Naive thymus-derived CD4-positive, alpha-beta T cell (primary cell): ENCODE results near the gene SMCHD1. TPM values are rescaled to one million over a fixed set of nuclear protein-coding genes. Genes with fewer than 3 reads are reported as not detected.
"Not testable (repeated sequence)": the region's sequence is repeated elsewhere in the genome, so short reads cannot be mapped to it uniquely, and the experiment has no call there.

ENCODE experiments used
- ATAC-seq: fragments of 150-1000 bp; cut with Tn5 transposase; 2 replicates; pipeline ENCODE4 v1.10.0; 2021; ENCODE audit warnings: mild to moderate bottlenecking, moderate library complexity
- CTCF ChIA-PET: fragments of 350-600 bp; sonication (Branson Sonifier 250); formaldehyde crosslinking; loops from one replicate; lab custom pipeline; 2021; ENCODE audit warnings: antibody characterized with exemption; lab: Charles Lee
- POLR2A ChIA-PET: fragments of 350-600 bp; sonication (Branson Sonifier 250); formaldehyde crosslinking; loops from one replicate; lab custom pipeline; 2021; ENCODE audit warnings: antibody characterized with exemption, inconsistent platforms; lab: Charles Lee
- DNase-seq, 9 donors: peaks; one replicate each; pipeline versions ENCODE4 v3.0.0 to v3.0.0-alpha.2; 2020 to 2022; ENCODE audit warnings: mixed read lengths in 1 of 9
- H3K27ac ChIP-seq: one replicate; pipeline ENCODE4 v1.7.0; 2013; ENCODE audit warnings: mild to moderate bottlenecking, low read depth, low read length, moderate library complexity
- H3K27me3 ChIP-seq, 2 donors: one replicate each; pipeline ENCODE4 v1.7.0; 2013; ENCODE audit warnings: low read length in 2 of 2, mild to moderate bottlenecking in 2 of 2, moderate library complexity in 2 of 2; ENCODE audit not compliant: control insufficient read depth in 2 of 2, insufficient read depth in 2 of 2
- H3K36me3 ChIP-seq, 3 experiments: 1 replicate in 2 of 3; 2 replicates in 1 of 3; pipeline ENCODE4 v1.7.0; 2013; ENCODE audit warnings: low read length in 3 of 3, mild to moderate bottlenecking in 3 of 3, moderate library complexity in 1 of 3; ENCODE audit not compliant: insufficient read depth in 3 of 3, control insufficient read depth in 2 of 3
- H3K4me1 ChIP-seq, 2 donors: one replicate each; pipeline ENCODE4 v1.7.0; 2013; ENCODE audit warnings: low read length in 2 of 2, mild to moderate bottlenecking in 2 of 2, moderate library complexity in 1 of 2; ENCODE audit not compliant: control insufficient read depth in 2 of 2, insufficient read depth in 2 of 2
- H3K4me3 ChIP-seq: 2 replicates; pipeline ENCODE4 v1.7.0; 2013; ENCODE audit warnings: mild to moderate bottlenecking, low read length
- H3K9me3 ChIP-seq, 3 experiments: 1 replicate in 2 of 3; 2 replicates in 1 of 3; pipeline ENCODE4 v1.7.0; 2013; ENCODE audit warnings: low read length in 3 of 3; ENCODE audit not compliant: control insufficient read depth in 2 of 3
- H3K27ac Mint-ChIP-seq, 9 donors: one replicate each; pipeline ENCODE4 v1.8.0; 2020 to 2022; ENCODE audit warnings: mixed read lengths in 9 of 9, mild to moderate bottlenecking in 8 of 9, moderate library complexity in 5 of 9, inconsistent platforms in 2 of 9
- H3K27me3 Mint-ChIP-seq, 5 donors: one replicate each; pipeline ENCODE4 v1.8.0; 2021 to 2022; ENCODE audit warnings: mixed read lengths in 5 of 5, mild to moderate bottlenecking in 1 of 5
- H3K36me3 Mint-ChIP-seq, 5 donors: one replicate each; pipeline ENCODE4 v1.8.0; 2020 to 2022; ENCODE audit warnings: mixed read lengths in 5 of 5, mild to moderate bottlenecking in 3 of 5, inconsistent platforms in 1 of 5
- H3K4me1 Mint-ChIP-seq, 7 donors: one replicate each; pipeline ENCODE4 v1.8.0; 2020 to 2022; ENCODE audit warnings: mixed read lengths in 7 of 7, mild to moderate bottlenecking in 3 of 7, inconsistent platforms in 1 of 7
- H3K4me3 Mint-ChIP-seq, 10 donors: one replicate each; pipeline ENCODE4 v1.8.0; 2020 to 2022; ENCODE audit warnings: mild to moderate bottlenecking in 10 of 10, mixed read lengths in 10 of 10, moderate library complexity in 6 of 10, inconsistent platforms in 2 of 10
- H3K9me3 Mint-ChIP-seq, 11 donors: one replicate each; pipeline ENCODE4 v1.8.0; 2020 to 2022; ENCODE audit warnings: mixed read lengths in 11 of 11, mild to moderate bottlenecking in 4 of 11, inconsistent platforms in 1 of 11, moderate library complexity in 1 of 11
- intact Hi-C, 2 donors: fragments of 100-400 bp; cut with micrococcal nuclease; formaldehyde crosslinking; loops; one replicate each; pipeline ENCODE4 v1.15.1; 2023
- polyA plus RNA-seq, 2 donors: library from polyadenylated mRNA; unstranded; fragments of 300-500 nt; fragmentation: Illumina TruSeq; gene quantifications; one replicate each; pipeline ENCODE4 v1.2.3, GENCODE V29; 2021
- total RNA-seq, 6 experiments: library from RNA in 5 of 6; stranded (reverse) in 5 of 6; gene quantifications; 1 replicate in 5 of 6; 2 replicates in 1 of 6; pipeline ENCODE4 v1.2.3 and lab custom pipeline; 2021 to 2026

The SMCHD1 gene
- total and polyA plus RNA-seq, 7 experiments from 2014 or later = 41.4 to 305 (median 234) TPM

DNA sequence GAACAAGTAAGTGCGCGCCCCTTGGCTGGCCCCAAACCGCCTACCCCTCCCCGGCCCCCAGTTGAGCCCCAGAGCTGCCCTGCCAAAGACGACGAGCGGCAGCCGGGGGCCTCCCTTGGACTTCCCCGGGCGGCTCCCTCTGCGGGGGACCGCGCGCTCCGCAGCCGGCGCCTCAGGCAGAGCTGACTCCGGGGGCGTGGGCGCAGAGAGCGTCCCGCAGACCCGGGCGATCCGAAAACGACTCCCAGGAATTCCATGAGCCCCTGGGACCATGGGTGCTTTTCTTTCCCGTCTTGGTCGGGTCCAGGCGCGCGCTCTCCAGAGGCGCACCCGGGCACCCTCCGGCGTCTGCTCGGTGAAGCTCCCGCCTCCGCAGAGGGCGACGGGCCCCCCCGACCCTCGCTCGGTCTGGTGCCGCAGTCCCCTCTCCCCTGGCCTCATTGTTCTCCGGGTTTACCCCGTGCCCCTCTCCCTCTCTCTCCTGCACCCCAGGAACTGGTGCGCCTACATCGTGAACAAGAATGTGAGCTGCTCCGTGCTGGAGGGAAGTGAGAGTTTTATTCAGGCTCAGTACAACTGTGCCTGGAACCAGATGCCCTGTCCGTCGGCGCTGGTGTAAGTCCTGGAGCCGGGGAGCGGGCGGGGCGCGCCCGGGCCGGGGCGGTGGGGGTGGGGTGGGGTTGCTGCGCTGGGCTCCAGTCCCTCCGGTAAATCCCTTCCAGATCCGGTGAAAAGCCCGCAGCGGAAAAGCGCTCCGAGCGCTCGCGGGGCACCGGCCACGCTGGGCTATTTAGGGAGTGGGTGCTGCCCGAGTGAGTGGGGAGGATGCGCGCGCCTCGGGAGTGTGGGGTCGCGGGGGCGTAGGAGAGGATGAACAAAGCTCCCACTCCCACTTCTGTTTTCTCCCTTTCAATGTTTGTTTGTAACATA, 192.1 kb downstream of the SMCHD1 start:
- DNase-seq (peak in 6 of 9 donors; percentile 6 to 69 (median 17)), ATAC-seq (peak; percentile 44)
- Mint-ChIP-seq H3K27ac (peak overlapping the region in 1 of 9 donors; percentile 38), H3K36me3 (peaks cover 0 to 8% (median 0%) of the 10 kb centered on the region in 5 donors), H3K4me1 (peaks cover 17 to 28% (median 21%) of the 10 kb centered on the region in 7 donors), H3K4me3 (peak overlapping the region; percentile 81 to 93 (median 88)), H3K27me3 (peaks cover 19 to 59% (median 51%) of the 10 kb centered on the region in 5 donors), H3K9me3 (peaks cover 0 to 5% (median 0%) of the 10 kb centered on the region in 11 donors)
- ChIA-PET POLR2A (no interaction called here), CTCF (no interaction called here)
- Histone ChIP-seq H3K27ac (no peak overlapping the region), H3K27me3 (peaks cover 10 to 15% of the 10 kb centered on the region in 2 donors), H3K36me3 (no peaks in the 10 kb centered on the region), H3K9me3 (no peaks in the 10 kb centered on the region), H3K4me1 (peaks cover 0 to 12% of the 10 kb centered on the region in 2 donors), H3K4me3 (peak overlapping the region; percentile 45)
- intact Hi-C loops = loop anchor here (2.0 to 5.0 kb wide), 3 partner anchors 40 to 59 kb away; no protein-coding TSS in a partner anchor

DNA sequence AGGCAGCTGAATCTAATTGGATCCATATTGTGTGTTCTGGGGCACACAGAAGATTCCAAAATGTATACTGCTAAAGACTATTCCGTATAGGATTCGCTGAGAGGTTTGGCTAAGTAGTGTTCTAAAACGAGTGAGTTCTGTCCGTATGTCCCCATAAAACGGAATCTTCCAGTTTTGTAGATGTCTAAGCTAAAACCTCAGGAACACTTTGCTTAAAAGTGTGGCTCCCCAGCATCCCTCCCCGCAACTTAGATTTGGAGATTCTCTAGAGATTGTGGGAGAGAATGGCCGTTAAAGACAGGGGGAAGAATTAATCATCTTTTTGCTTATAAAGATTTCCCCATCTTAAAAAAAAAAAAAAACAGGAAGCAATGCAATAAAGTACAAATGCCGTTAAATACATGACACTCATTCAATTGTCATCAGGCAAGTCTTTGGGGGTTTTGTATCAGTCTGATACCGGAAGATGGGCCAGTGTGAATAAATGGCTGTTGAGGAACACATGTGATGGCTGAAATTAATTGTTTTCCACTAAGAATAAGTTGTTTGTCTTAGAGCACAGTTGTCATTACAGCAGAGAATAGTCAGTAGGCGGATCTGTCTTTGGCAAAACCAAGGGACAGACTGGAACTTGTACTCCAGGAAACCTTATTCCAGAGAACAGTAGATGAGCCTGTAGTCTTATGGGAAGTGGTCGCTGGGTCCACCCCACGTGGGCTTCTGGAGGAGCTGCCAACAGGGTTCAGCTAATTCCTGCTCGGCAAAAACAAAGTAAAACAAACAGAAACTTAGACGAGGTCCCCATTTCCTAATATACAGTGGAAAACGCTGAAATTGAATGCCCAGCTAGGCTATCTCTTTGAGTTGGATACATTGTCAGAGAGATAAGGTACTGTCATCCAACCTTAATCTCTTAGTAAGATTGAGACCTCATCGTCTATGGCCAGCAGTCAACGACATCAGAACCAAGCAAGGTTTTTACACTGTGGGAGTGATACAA, 193.0 kb downstream of the SMCHD1 start:
- peaks cover 19 to 59% (median 51%) of the 10 kb centered on the region in 5 donors for H3K27me3 Mint-ChIP-seq
- Histone ChIP-seq H3K9me3 (no peaks in the 10 kb centered on the region), H3K36me3 (no peaks in the 10 kb centered on the region), H3K4me1 (peaks cover 0 to 12% of the 10 kb centered on the region in 2 donors), H3K27me3 (peaks cover 10 to 15% of the 10 kb centered on the region in 2 donors), H3K27ac (no peak overlapping the region), H3K4me3 (peak overlapping the region; percentile 8)
- DNase-seq (no peak), ATAC-seq (no peak)
- peak overlapping the region; percentile 76 to 93 (median 86) for H3K4me3 Mint-ChIP-seq
- intact Hi-C loops = loop anchor here (2.0 to 5.0 kb wide), 3 partner anchors 41 to 58 kb away; no protein-coding TSS in a partner anchor
- peaks cover 0 to 5% (median 0%) of the 10 kb centered on the region in 11 donors for H3K9me3 Mint-ChIP-seq
- peaks cover 0 to 8% (median 0%) of the 10 kb centered on the region in 5 donors for H3K36me3 Mint-ChIP-seq
- peaks cover 17 to 26% (median 21%) of the 10 kb centered on the region in 7 donors for H3K4me1 Mint-ChIP-seq
- CTCF ChIA-PET = no interaction called here
- peak overlapping the region in 1 of 9 donors; percentile 10 for H3K27ac Mint-ChIP-seq
- POLR2A ChIA-PET = interaction anchor here (0.5 to 1.3 kb wide), 2 partner anchors 23 to 152 kb away, joined by 5 read pairs; no protein-coding TSS in a partner anchor

DNA sequence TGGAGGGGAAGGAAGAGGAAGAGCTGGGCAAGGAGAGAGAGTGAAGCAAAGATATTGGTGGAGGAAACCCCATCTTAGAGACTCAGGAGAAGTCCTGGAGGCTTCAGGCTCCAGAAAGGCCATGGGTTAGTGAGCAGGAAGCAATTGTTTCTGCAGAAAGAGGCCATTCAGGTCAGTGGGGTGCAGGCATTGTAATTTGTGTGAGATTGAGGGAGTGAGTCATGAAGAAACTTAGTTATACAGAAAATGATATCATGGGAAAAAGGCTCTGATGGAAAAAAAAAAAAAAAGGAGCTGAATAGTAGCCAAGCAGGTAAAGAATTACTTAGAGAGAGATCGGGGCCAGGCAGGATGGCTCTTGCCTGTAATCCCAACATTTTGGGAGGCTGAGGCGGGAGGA, 195.3 kb downstream of the SMCHD1 start:
- no peak overlapping the region for H3K4me3 ChIP-seq
- Mint-ChIP-seq H3K27ac (no peak overlapping the region), H3K4me1 (peaks cover 17 to 29% (median 24%) of the 10 kb centered on the region in 7 donors), H3K27me3 (peaks cover 19 to 50% (median 49%) of the 10 kb centered on the region in 5 donors), H3K4me3 (no peak overlapping the region), H3K9me3 (peaks cover 0 to 5% (median 0%) of the 10 kb centered on the region in 11 donors), H3K36me3 (peaks cover 0 to 8% (median 0%) of the 10 kb centered on the region in 5 donors)
- H3K36me3 ChIP-seq = no peaks in the 10 kb centered on the region
- no peak for ATAC-seq
- peaks cover 0 to 12% of the 10 kb centered on the region in 2 donors for H3K4me1 ChIP-seq
- no peak for DNase-seq
- peaks cover 10 to 15% of the 10 kb centered on the region in 2 donors for H3K27me3 ChIP-seq
- H3K9me3 ChIP-seq = no peaks in the 10 kb centered on the region
- ChIA-PET POLR2A (no interaction called here), CTCF (interaction anchor here (0.7 kb wide), 1 partner anchor 356 kb away, joined by 3 read pairs; no protein-coding TSS in a partner anchor)
- no peak overlapping the region for H3K27ac ChIP-seq
- intact Hi-C loops = no loop called here

DNA sequence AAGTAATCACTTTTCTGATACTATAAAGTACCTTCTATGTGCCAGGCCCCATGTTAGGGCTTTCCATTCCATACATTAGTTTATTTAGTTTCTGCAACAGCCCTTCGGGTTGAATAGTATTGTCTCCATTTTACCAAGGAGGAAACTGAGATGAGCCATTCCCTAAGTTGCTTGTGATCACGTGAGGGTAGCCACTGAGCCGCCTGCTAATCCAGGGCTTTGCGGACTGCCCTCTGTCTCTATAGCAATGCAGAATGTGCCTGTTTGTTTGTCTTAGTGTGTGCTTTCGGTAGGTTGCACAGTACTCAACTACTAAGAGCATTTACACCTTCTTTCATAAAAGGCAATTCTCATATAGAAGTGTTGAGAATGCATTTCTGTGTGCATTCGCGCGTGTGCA, 196.2 kb downstream of the SMCHD1 start:
- intact Hi-C loops = no loop called here
- H3K27me3 Mint-ChIP-seq = peaks cover 19 to 45% (median 43%) of the 10 kb centered on the region in 5 donors
- peaks cover 0 to 15% of the 10 kb centered on the region in 2 donors for H3K4me1 ChIP-seq

DNA sequence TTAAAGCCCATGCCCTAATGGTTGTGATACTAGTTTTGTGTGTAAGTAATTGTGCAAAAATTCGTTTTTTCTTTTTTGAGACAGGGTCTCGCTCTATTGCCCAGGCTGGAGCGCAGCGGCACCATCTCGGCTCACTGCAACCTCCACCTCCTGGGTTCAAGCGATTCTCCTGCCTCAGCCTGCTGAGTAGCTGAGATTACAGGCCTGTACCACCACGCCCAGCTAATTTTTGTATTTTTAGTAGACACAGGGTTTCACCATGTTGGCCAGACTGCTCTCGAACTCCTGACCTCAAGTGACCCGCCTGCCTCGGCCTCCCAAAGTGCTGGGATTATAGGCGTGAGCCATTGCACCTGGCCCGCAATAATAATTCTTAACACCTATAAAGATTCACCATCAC, 196.9 kb downstream of the SMCHD1 start:
- Mint-ChIP-seq H3K4me1 (peaks cover 14 to 29% (median 27%) of the 10 kb centered on the region in 7 donors), H3K27me3 (peaks cover 19 to 45% (median 43%) of the 10 kb centered on the region in 5 donors)
- H3K4me3 Mint-ChIP-seq, H3K27ac ChIP-seq, H3K9me3 Mint-ChIP-seq, H3K36me3 Mint-ChIP-seq, intact Hi-C loops, ATAC-seq, CTCF ChIA-PET, H3K36me3 ChIP-seq, H3K27ac Mint-ChIP-seq, DNase-seq, H3K9me3 ChIP-seq, H3K4me3 ChIP-seq: not testable (repeated sequence)
- Histone ChIP-seq H3K27me3 (peaks cover 10 to 15% of the 10 kb centered on the region in 2 donors), H3K4me1 (peaks cover 0 to 15% of the 10 kb centered on the region in 2 donors)
- POLR2A ChIA-PET = interaction anchor here (0.8 kb wide), 1 partner anchor 23 kb away, joined by 3 read pairs; no protein-coding TSS in a partner anchor

More for the DNA sequence above, 196.2 kb downstream of the SMCHD1 start:
- DNase-seq (no peak), ATAC-seq (no peak)
- H3K4me3 ChIP-seq = no peak overlapping the region
- H3K27ac ChIP-seq = no peak overlapping the region
- H3K36me3 ChIP-seq = no peaks in the 10 kb centered on the region
- peaks cover 0 to 5% (median 0%) of the 10 kb centered on the region in 5 donors for H3K36me3 Mint-ChIP-seq
- POLR2A ChIA-PET = interaction anchor here (0.6 kb wide), 1 partner anchor 38 kb away, joined by 6 read pairs; no protein-coding TSS in a partner anchor
- H3K27me3 ChIP-seq = peaks cover 10 to 15% of the 10 kb centered on the region in 2 donors
- no peaks in the 10 kb centered on the region for H3K9me3 ChIP-seq
- CTCF ChIA-PET = no interaction called here
- H3K9me3 Mint-ChIP-seq = peaks cover 0 to 3% (median 0%) of the 10 kb centered on the region in 11 donors
- H3K4me3 Mint-ChIP-seq = no peak overlapping the region
- H3K4me1 Mint-ChIP-seq = peaks cover 15 to 28% (median 25%) of the 10 kb centered on the region in 7 donors
- no peak overlapping the region for H3K27ac Mint-ChIP-seq
